NT2/D1 (cell line): ENCODE results near the gene SCARF2.

Source experiments
- DNase-seq: peaks from one replicate; pipeline ENCODE4 v3.0.0-alpha.2; 2011; ENCODE audit warnings: low read depth, low spot score
- H3K27me3 ChIP-seq: 2 replicates; pipeline ENCODE4 v1.6.0; 2011; ENCODE audit warnings: mild to moderate bottlenecking; ENCODE audit not compliant: insufficient read length, insufficient read depth
- H3K36me3 ChIP-seq: 2 replicates; pipeline ENCODE4 v1.6.1; 2011; ENCODE audit warnings: mild to moderate bottlenecking, low read length, mixed read lengths; ENCODE audit not compliant: insufficient read depth, insufficient read length
- H3K4me1 ChIP-seq: 2 replicates; pipeline ENCODE4 v1.5.1; 2011; ENCODE audit not compliant: insufficient read depth, insufficient read length
- H3K4me3 ChIP-seq: 2 replicates; pipeline ENCODE4 v1.5.1; 2011; ENCODE audit warnings: low read depth; ENCODE audit not compliant: insufficient read length
- H3K9ac ChIP-seq: 2 replicates; pipeline ENCODE4 v1.6.0; 2011; ENCODE audit warnings: low read depth; ENCODE audit not compliant: insufficient read length
- H3K9me3 ChIP-seq: 2 replicates; pipeline ENCODE4 v1.5.1; 2011; ENCODE audit warnings: mild to moderate bottlenecking, low read length; ENCODE audit not compliant: insufficient read depth
- SUZ12 ChIP-seq: IDR thresholded peaks from 2 replicates; pipeline ENCODE4 v1.6.1; 2011; ENCODE audit not compliant: insufficient read length, insufficient read depth; ENCODE audit errors: extremely low read depth
- YY1 ChIP-seq: IDR thresholded peaks from 2 replicates; pipeline ENCODE4 v1.6.1; 2011; ENCODE audit not compliant: insufficient read length, insufficient read depth
- ZNF274 ChIP-seq: IDR thresholded peaks from 2 replicates; pipeline ENCODE4 v1.6.1; 2011; ENCODE audit warnings: mild to moderate bottlenecking, low read depth, low read length

Gene SCARF2

GRCh38 chr22:20391222-20391621 lies 46.4 kb downstream of the SCARF2 start:
- Histone ChIP-seq H3K27me3 (no peaks in the 10 kb centered on the region), H3K4me1 (no peaks in the 10 kb centered on the region), H3K36me3 (peaks cover 8% of the 10 kb centered on the region), H3K9ac (no peak overlapping the region), H3K4me3 (no peak overlapping the region), H3K9me3 (peaks cover 9% of the 10 kb centered on the region; the same call in 1 of the 2 replicates)
- DNase-seq = no peak
- TF ChIP-seq SUZ12 (no peak), YY1 (no peak), ZNF274 (no peak)

GRCh38 chr22:20390394-20390907 lies 47.2 kb downstream of the SCARF2 start:
- no peak for DNase-seq
- Histone ChIP-seq H3K36me3 (peaks cover 5% of the 10 kb centered on the region), H3K4me1 (no peaks in the 10 kb centered on the region), H3K4me3 (no peak overlapping the region), H3K27me3 (no peaks in the 10 kb centered on the region), H3K9me3 (peaks cover 9% of the 10 kb centered on the region; the same call in 1 of the 2 replicates), H3K9ac (no peak overlapping the region)
- TF ChIP-seq SUZ12 = no peak
- no peak for TF ChIP-seq ZNF274
- TF ChIP-seq YY1 = no peak

GRCh38 chr22:20389288-20389687 lies 48.3 kb downstream of the SCARF2 start:
- Histone ChIP-seq H3K9ac (no peak overlapping the region), H3K4me1 (no peaks in the 10 kb centered on the region), H3K4me3 (no peak overlapping the region), H3K27me3 (no peaks in the 10 kb centered on the region), H3K36me3 (no peaks in the 10 kb centered on the region), H3K9me3 (peaks cover 9% of the 10 kb centered on the region; the same call in 1 of the 2 replicates)
- no peak for DNase-seq
- no peak for TF ChIP-seq SUZ12
- TF ChIP-seq YY1 = no peak
- TF ChIP-seq ZNF274 = no peak

GRCh38 chr22:20388200-20388599 lies 49.4 kb downstream of the SCARF2 start:
- Histone ChIP-seq H3K4me1 (no peaks in the 10 kb centered on the region), H3K9me3 (peaks cover 9% of the 10 kb centered on the region; the same call in 1 of the 2 replicates), H3K27me3 (no peaks in the 10 kb centered on the region), H3K4me3 (no peak overlapping the region), H3K36me3 (no peaks in the 10 kb centered on the region), H3K9ac (no peak overlapping the region)
- TF ChIP-seq ZNF274 (no peak), SUZ12 (no peak), YY1 (no peak)
- DNase-seq = no peak

- no peaks in the 10 kb centered on the region for H3K4me1 ChIP-seq
- H3K9ac ChIP-seq = no peak overlapping the region
- H3K27me3 ChIP-seq = no peaks in the 10 kb centered on the region
- peaks cover 9% of the 10 kb centered on the region; the same call in 1 of the 2 replicates for H3K9me3 ChIP-seq
- TF ChIP-seq YY1 = no peak
- no peak for TF ChIP-seq SUZ12
- no peak for TF ChIP-seq ZNF274
- H3K4me3 ChIP-seq = no peak overlapping the region
- no peaks in the 10 kb centered on the region for H3K36me3 ChIP-seq
- DNase-seq = no peak
Observed at GRCh38 chr22:20386972-20387371, 50.7 kb downstream of the SCARF2 start.

GRCh38 chr22:20386336-20386735 lies 51.3 kb downstream of the SCARF2 start:
- no peak overlapping the region for H3K9ac ChIP-seq
- no peak for DNase-seq
- no peak for TF ChIP-seq ZNF274
- TF ChIP-seq SUZ12 = no peak
- no peak for TF ChIP-seq YY1
- H3K27me3 ChIP-seq = no peaks in the 10 kb centered on the region
- no peaks in the 10 kb centered on the region for H3K36me3 ChIP-seq
- no peak overlapping the region for H3K4me3 ChIP-seq
- peaks cover 9% of the 10 kb centered on the region; the same call in 1 of the 2 replicates for H3K9me3 ChIP-seq
- no peaks in the 10 kb centered on the region for H3K4me1 ChIP-seq

- TF ChIP-seq YY1 (no peak), ZNF274 (no peak), SUZ12 (no peak)
- no peak overlapping the region for H3K9ac ChIP-seq
- H3K4me3 ChIP-seq = no peak overlapping the region
- H3K36me3 ChIP-seq = no peaks in the 10 kb centered on the region
- no peaks in the 10 kb centered on the region for H3K27me3 ChIP-seq
- H3K9me3 ChIP-seq = peaks cover 9% of the 10 kb centered on the region; the same call in 1 of the 2 replicates
- DNase-seq = no peak
- no peaks in the 10 kb centered on the region for H3K4me1 ChIP-seq
Observed at GRCh38 chr22:20384865-20385264, 52.8 kb downstream of the SCARF2 start.
